ENCODE results near the gene LRPAP1. TPM values are rescaled to one million over a fixed set of nuclear protein-coding genes. Genes with fewer than 3 reads are reported as not detected.
A peak's percentile ranks its signal among the peaks of the same experiment; 100 is the strongest.

The LRPAP1 gene
- total RNA-seq, 2 donors from 2014 or later = 256 to 321 TPM

GRCh38 chr4:3510481-3510880, 21.7 kb downstream of the LRPAP1 start:
- no peak for DNase-seq (ENCODE audit: low spot score)
- H3K4me1 ChIP-seq = no peaks in the 10 kb centered on the region
- H3K36me3 ChIP-seq = peaks cover 91% of the 10 kb centered on the region
- H3K27ac ChIP-seq = no peak overlapping the region
- no peak for TF ChIP-seq CTCF (IDR thresholded peaks at IDR 0.05)
- H3K4me3 ChIP-seq = no peak overlapping the region
- H3K9me3 ChIP-seq = no peaks in the 10 kb centered on the region
- no peaks in the 10 kb centered on the region for H3K27me3 ChIP-seq

- no peak for DNase-seq (ENCODE audit: low spot score)
- Histone ChIP-seq H3K27ac (no peak overlapping the region), H3K9me3 (no peaks in the 10 kb centered on the region), H3K4me1 (peaks cover 0 to under 1% of the 10 kb centered on the region in 2 donors), H3K4me3 (no peak overlapping the region), H3K27me3 (no peaks in the 10 kb centered on the region), H3K36me3 (peaks cover 83% of the 10 kb centered on the region)
- no peak for TF ChIP-seq CTCF (IDR thresholded peaks at IDR 0.05)
Observed at GRCh38 chr4:3508542-3508941, 23.7 kb downstream of the LRPAP1 start.

- no peak for TF ChIP-seq CTCF (IDR thresholded peaks at IDR 0.05)
- Histone ChIP-seq H3K4me1 (peaks cover 0 to 33% of the 10 kb centered on the region in 2 donors), H3K27ac (no peak overlapping the region), H3K9me3 (no peaks in the 10 kb centered on the region), H3K27me3 (no peaks in the 10 kb centered on the region), H3K36me3 (peaks cover 69% of the 10 kb centered on the region), H3K4me3 (no peak overlapping the region)
- DNase-seq (ENCODE audit: low spot score) = no peak
Observed at GRCh38 chr4:3505231-3505630, 27.0 kb downstream of the LRPAP1 start.

- Histone ChIP-seq H3K9me3 (no peaks in the 10 kb centered on the region), H3K4me1 (peaks cover 0 to 34% of the 10 kb centered on the region in 2 donors), H3K27me3 (no peaks in the 10 kb centered on the region), H3K4me3 (no peak overlapping the region), H3K27ac (peak overlapping the region; percentile 67 to 73), H3K36me3 (peaks cover 56% of the 10 kb centered on the region)
- DNase-seq (ENCODE audit: low spot score) = no peak
- no peak for TF ChIP-seq CTCF (IDR thresholded peaks at IDR 0.05)
Observed at GRCh38 chr4:3502941-3503936, 29.0 kb downstream of the LRPAP1 start.

- H3K27ac ChIP-seq = peak overlapping the region; percentile 67 to 73
- DNase-seq (ENCODE audit: low spot score) = no peak
- no peak overlapping the region for H3K4me3 ChIP-seq
- H3K9me3 ChIP-seq = no peaks in the 10 kb centered on the region
- H3K4me1 ChIP-seq = peaks cover 0 to 45% of the 10 kb centered on the region in 2 donors
- no peaks in the 10 kb centered on the region for H3K27me3 ChIP-seq
- no peak for TF ChIP-seq CTCF (IDR thresholded peaks at IDR 0.05)
- H3K36me3 ChIP-seq = peaks cover 44% of the 10 kb centered on the region
Observed at GRCh38 chr4:3501825-3502425, 30.3 kb downstream of the LRPAP1 start.
